ENCODE results near the gene DLG5.

DNA sequence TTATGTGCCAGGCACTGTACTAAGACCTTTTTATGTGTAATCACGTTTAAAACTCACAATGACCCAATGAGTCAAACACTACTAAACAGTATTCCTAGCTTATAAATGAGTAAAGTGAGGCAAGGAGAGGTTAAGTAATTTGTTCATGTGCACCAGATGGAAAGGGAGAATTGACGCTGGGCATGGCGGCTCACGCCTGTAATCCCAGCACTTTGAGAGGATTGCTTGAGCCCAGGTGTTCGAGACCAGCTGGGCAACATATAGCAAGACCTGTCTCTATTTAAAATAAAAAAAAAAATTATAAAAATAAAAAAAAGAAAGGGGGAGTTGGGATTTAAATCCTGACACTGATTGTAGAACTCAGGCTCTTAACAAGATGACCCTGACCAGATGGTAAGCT lies 46.7 kb upstream of the DLG5 start:
- no peak for TF ChIP-seq BHLHE40 (IDR thresholded peaks at IDR 0.05; ENCODE audit: borderline replicate concordance in 1 of 2, low read depth in 2 of 2, low read length in 1 of 2)
- TF ChIP-seq, protein P1, sequence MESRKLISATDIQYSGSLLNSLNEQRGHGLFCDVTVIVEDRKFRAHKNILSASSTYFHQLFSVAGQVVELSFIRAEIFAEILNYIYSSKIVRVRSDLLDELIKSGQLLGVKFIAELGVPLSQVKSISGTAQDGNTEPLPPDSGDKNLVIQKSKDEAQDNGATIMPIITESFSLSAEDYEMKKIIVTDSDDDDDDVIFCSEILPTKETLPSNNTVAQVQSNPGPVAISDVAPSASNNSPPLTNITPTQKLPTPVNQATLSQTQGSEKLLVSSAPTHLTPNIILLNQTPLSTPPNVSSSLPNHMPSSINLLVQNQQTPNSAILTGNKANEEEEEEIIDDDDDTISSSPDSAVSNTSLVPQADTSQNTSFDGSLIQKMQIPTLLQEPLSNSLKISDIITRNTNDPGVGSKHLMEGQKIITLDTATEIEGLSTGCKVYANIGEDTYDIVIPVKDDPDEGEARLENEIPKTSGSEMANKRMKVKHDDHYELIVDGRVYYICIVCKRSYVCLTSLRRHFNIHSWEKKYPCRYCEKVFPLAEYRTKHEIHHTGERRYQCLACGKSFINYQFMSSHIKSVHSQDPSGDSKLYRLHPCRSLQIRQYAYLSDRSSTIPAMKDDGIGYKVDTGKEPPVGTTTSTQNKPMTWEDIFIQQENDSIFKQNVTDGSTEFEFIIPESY (IDR thresholded peaks at IDR 0.05): no peak
- TF ChIP-seq CTCF (IDR thresholded peaks at IDR 0.05 in 2 of 3, conservative IDR thresholded peaks at IDR 0.05 in 1 of 3; ENCODE audit: control insufficient read depth in 2 of 3, extremely low read depth in 1 of 3, insufficient read depth in 1 of 3, low read depth in 3 of 3, low read length in 3 of 3): no peak
- no peak for TF ChIP-seq CBX3 (IDR thresholded peaks at IDR 0.05; ENCODE audit: borderline replicate concordance, low read depth)
- TF ChIP-seq, protein P2, sequence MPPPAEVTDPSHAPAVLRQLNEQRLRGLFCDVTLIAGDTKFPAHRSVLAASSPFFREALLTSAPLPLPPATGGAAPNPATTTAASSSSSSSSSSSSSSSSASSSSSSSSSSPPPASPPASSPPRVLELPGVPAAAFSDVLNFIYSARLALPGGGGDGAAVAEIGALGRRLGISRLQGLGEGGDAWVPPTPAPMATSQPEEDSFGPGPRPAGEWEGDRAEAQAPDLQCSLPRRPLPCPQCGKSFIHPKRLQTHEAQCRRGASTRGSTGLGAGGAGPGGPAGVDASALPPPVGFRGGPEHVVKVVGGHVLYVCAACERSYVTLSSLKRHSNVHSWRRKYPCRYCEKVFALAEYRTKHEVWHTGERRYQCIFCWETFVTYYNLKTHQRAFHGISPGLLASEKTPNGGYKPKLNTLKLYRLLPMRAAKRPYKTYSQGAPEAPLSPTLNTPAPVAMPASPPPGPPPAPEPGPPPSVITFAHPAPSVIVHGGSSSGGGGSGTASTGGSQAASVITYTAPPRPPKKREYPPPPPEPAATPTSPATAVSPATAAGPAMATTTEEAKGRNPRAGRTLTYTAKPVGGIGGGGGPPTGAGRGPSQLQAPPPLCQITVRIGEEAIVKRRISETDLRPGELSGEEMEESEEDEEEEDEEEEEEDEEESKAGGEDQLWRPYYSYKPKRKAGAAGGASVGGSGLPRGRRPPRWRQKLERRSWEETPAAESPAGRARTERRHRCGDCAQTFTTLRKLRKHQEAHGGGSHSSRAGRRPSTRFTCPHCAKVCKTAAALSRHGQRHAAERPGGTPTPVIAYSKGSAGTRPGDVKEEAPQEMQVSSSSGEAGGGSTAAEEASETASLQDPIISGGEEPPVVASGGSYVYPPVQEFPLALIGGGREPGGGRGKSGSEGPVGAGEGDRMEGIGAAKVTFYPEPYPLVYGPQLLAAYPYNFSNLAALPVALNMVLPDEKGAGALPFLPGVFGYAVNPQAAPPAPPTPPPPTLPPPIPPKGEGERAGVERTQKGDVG (CRISPR knock-in tag; IDR thresholded peaks at IDR 0.05): no peak
- TF ChIP-seq MAX (IDR thresholded peaks at IDR 0.05; ENCODE audit: low read depth, low read length): no peak
- TF ChIP-seq MXI1 (IDR thresholded peaks at IDR 0.05; ENCODE audit: low read depth, low read length): no peak
- no peak for TF ChIP-seq BCL11A (IDR thresholded peaks at IDR 0.05; ENCODE audit: low read depth, low read length)
- no peak for TF ChIP-seq CHD2 (IDR thresholded peaks at IDR 0.05; ENCODE audit: borderline replicate concordance, low read depth, low read length)
- no peak for TF ChIP-seq POLR2AphosphoS5 (IDR thresholded peaks at IDR 0.05; ENCODE audit: low read length)
- no peak for TF ChIP-seq EP300 (IDR thresholded peaks at IDR 0.05; ENCODE audit: borderline replicate concordance in 1 of 2, control insufficient read depth in 1 of 2, low read depth in 2 of 2, low read length in 2 of 2)
